ENCODE data around the gene OR10J4.

The OR10J4 gene

DNA sequence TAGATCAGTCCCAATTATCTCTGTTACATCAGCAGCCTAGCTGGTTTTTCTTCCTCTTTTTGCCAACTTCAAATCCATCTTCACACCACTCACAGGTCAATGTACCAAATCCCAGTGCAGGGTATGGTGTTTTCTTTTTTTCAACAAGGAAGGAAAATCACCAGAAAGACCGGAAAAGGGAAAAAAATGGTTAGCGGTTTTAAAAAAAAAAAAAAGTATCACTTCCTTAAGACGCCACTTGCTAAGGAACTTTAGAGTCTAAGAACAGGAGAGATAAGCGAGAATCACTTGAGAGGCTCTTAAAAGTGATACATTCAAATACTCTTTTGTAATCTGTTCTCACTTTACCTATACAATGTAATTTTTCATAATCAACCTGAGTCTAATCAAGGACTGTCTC is 4.5 kb downstream of the OR10J4 start:
- Histone ChIP-seq H3K9me3 (ENCODE audit: control extremely low read depth in 1 of 5, control insufficient read depth in 4 of 5, insufficient read depth in 2 of 5, low read depth in 1 of 5, low read length in 4 of 5) (no peaks in the 10 kb centered on the region), H3K36me3 (ENCODE audit: control insufficient read depth in 4 of 4, insufficient read depth in 4 of 4, low read length in 3 of 4) (no peaks in the 10 kb centered on the region), H3K27ac (ENCODE audit: insufficient read depth in 1 of 2, low read depth in 1 of 2, low read length in 2 of 2, poor library complexity in 1 of 2, severe bottlenecking in 2 of 2) (no peak overlapping the region), H3K27me3 (replicated peaks in 2 of 5; ENCODE audit: control insufficient read depth in 4 of 5, insufficient read depth in 5 of 5, low read length in 4 of 5) (no peaks in the 10 kb centered on the region), H3K4me3 (ENCODE audit: control insufficient read depth in 1 of 7, extremely low read depth in 1 of 7, insufficient read depth in 4 of 7, low read depth in 2 of 7, low read length in 6 of 7) (no peak overlapping the region), H3K4me1 (ENCODE audit: control extremely low read depth in 1 of 4, control insufficient read depth in 4 of 4, insufficient read depth in 4 of 4, low read length in 3 of 4) (no peaks in the 10 kb centered on the region)
- POLR2A ChIA-PET, result no interaction called here
- no peak for DNase-seq
- WGBS (ENCODE audit: insufficient coverage), result 100% methylated on average over 1 of the region's 4 CpGs
- CTCF ChIA-PET, result interaction anchor here (0.8 kb wide), 1 partner anchor 225 kb away, joined by 3 read pairs; no protein-coding TSS in a partner anchor

DNA sequence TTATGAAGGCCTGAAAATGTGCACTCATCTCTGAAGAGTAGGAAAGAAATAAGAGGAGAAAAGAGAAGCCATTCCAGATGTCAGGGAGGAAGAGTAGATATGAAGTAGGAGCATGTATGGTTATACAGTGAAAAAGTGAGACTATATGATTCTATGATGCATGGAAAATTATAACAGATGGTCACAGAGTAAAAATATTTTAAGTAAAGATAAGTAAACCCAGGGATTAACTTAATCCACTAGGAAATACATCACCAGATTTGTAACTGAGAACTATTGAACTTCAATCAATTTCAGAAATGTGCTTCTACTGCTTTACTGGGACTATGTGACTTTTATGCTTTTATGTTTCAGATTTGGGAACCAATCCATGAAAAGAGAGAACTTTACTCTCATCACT is 7.4 kb downstream of the OR10J4 start, which contains the start of gene OR10J1:
TSS of gene OR10J1 (plus strand) at position 301 of the 400 bp plus-strand sequence. CDS start at position 371, 70 bp downstream.
- peaks cover 0 to 2% (median 0%) of the 10 kb centered on the region in 5 experiments for H3K27me3 ChIP-seq (replicated peaks in 2 of 5; ENCODE audit: control insufficient read depth in 4 of 5, insufficient read depth in 5 of 5, low read length in 4 of 5)
- DNase-seq, result no peak
- no peaks in the 10 kb centered on the region for H3K36me3 ChIP-seq (ENCODE audit: control insufficient read depth in 4 of 4, insufficient read depth in 4 of 4, low read length in 3 of 4)
- H3K4me3 ChIP-seq (ENCODE audit: control insufficient read depth in 1 of 7, extremely low read depth in 1 of 7, insufficient read depth in 4 of 7, low read depth in 2 of 7, low read length in 6 of 7), result no peak within 1 kb of the TSS
- no peaks in the 10 kb centered on the region for H3K4me1 ChIP-seq (ENCODE audit: control extremely low read depth in 1 of 4, control insufficient read depth in 4 of 4, insufficient read depth in 4 of 4, low read length in 3 of 4)
- H3K9me3 ChIP-seq (ENCODE audit: control extremely low read depth in 1 of 5, control insufficient read depth in 4 of 5, insufficient read depth in 2 of 5, low read depth in 1 of 5, low read length in 4 of 5), result no peaks in the 10 kb centered on the region
- ChIA-PET CTCF (no interaction called here), POLR2A (no interaction called here)
- no peak within 1 kb of the TSS for H3K27ac ChIP-seq (ENCODE audit: insufficient read depth in 1 of 2, low read depth in 1 of 2, low read length in 2 of 2, poor library complexity in 1 of 2, severe bottlenecking in 2 of 2)

DNA sequence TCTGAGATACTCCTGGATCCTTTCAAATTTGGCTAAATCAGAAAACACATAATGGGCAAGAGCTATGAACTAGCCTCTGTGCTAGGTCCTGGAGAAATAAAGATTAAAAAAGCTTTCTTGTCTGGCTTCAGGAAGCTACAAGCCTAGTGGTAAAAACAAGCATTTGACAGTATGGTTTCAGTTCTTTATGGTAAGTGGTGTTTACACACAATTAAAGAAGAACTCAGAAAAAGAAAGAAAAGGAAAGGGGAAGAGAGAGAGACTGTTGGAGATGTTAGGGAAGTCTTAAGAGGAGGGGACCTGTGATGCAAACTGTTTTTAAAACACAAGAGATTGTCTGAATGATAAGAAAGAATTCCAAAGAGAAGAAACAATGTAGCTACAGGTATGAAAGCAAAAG is 9.4 kb downstream of the OR10J4 start:
- no peaks in the 10 kb centered on the region for H3K36me3 ChIP-seq (ENCODE audit: control insufficient read depth in 4 of 4, insufficient read depth in 4 of 4, low read length in 3 of 4)
- DNase-seq, result no peak
- no peak overlapping the region for H3K4me3 ChIP-seq (ENCODE audit: control insufficient read depth in 1 of 7, extremely low read depth in 1 of 7, insufficient read depth in 4 of 7, low read depth in 2 of 7, low read length in 6 of 7)
- ChIA-PET POLR2A (no interaction called here), CTCF (no interaction called here)
- no peaks in the 10 kb centered on the region for H3K4me1 ChIP-seq (ENCODE audit: control extremely low read depth in 1 of 4, control insufficient read depth in 4 of 4, insufficient read depth in 4 of 4, low read length in 3 of 4)
- no peaks in the 10 kb centered on the region for H3K9me3 ChIP-seq (ENCODE audit: control extremely low read depth in 1 of 5, control insufficient read depth in 4 of 5, insufficient read depth in 2 of 5, low read depth in 1 of 5, low read length in 4 of 5)
- H3K27ac ChIP-seq (ENCODE audit: insufficient read depth in 1 of 2, low read depth in 1 of 2, low read length in 2 of 2, poor library complexity in 1 of 2, severe bottlenecking in 2 of 2), result no peak overlapping the region
- peaks cover 0 to 2% (median 0%) of the 10 kb centered on the region in 5 experiments for H3K27me3 ChIP-seq (replicated peaks in 2 of 5; ENCODE audit: control insufficient read depth in 4 of 5, insufficient read depth in 5 of 5, low read length in 4 of 5)

DNA sequence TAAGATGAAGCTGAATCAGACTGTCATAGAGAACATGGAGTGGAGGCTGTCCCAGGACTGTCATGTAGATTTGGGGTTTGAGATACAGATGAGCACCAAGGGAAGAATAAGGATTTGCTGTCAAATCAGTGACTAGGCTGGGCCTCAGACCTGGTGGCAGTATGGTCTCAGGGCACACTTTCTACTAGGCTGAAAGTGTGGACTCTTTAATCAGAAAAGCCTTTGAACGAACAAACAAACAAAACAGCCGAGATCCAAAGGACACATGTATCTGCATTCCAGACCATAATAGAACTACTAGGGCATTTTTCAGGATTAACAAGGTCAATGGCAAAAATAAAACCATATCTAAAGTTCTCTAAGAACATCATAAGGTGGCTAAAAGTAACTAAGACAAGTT is 10.4 kb downstream of the OR10J4 start:
- Histone ChIP-seq H3K27me3 (replicated peaks in 2 of 5; ENCODE audit: control insufficient read depth in 4 of 5, insufficient read depth in 5 of 5, low read length in 4 of 5) (peaks cover 0 to 2% (median 0%) of the 10 kb centered on the region in 5 experiments), H3K4me1 (ENCODE audit: control extremely low read depth in 1 of 4, control insufficient read depth in 4 of 4, insufficient read depth in 4 of 4, low read length in 3 of 4) (no peaks in the 10 kb centered on the region), H3K4me3 (ENCODE audit: control insufficient read depth in 1 of 7, extremely low read depth in 1 of 7, insufficient read depth in 4 of 7, low read depth in 2 of 7, low read length in 6 of 7) (no peak overlapping the region), H3K27ac (ENCODE audit: insufficient read depth in 1 of 2, low read depth in 1 of 2, low read length in 2 of 2, poor library complexity in 1 of 2, severe bottlenecking in 2 of 2) (no peak overlapping the region), H3K9me3 (ENCODE audit: control extremely low read depth in 1 of 5, control insufficient read depth in 4 of 5, insufficient read depth in 2 of 5, low read depth in 1 of 5, low read length in 4 of 5) (no peaks in the 10 kb centered on the region), H3K36me3 (ENCODE audit: control insufficient read depth in 4 of 4, insufficient read depth in 4 of 4, low read length in 3 of 4) (no peaks in the 10 kb centered on the region)
- WGBS (ENCODE audit: insufficient coverage), result 94% methylated on average over 2 of the region's 2 CpGs
- ChIA-PET POLR2A (no interaction called here), CTCF (no interaction called here)
- no peak for DNase-seq

DNA sequence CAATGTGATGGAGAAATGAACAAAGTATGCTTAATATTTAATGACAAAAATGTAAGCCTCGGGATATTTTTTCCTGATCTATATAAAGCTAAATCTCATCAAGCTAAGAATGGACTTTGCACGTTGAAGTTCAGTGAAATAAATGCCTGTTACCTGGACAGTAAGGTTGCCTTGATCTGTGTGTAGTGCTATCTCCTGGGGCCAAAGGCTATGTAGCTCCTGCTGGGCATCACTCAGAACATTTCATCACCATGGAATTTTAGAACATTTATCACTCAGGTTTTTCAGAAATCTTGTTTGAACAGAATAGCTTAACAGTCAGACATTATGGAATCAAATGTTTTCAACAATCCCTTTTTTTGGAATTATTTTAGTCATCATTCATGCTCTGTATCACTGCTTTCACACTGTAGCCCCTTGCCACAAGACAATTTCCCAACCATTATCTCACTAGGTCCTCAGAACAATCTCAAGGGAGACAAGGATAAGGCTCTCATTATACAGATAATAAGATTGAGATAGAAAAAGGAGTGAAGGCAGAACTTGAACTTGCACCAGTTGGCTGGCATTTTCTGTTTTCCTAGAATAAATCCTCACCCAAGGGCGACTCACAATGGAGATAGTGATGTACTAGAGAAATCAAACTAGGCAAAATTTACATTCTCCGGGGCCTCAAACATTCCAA is 11.2 kb downstream of the OR10J4 start:
- H3K4me1 ChIP-seq (ENCODE audit: control extremely low read depth in 1 of 4, control insufficient read depth in 4 of 4, insufficient read depth in 4 of 4, low read length in 3 of 4), result no peaks in the 10 kb centered on the region
- POLR2A ChIA-PET, result no interaction called here
- WGBS (ENCODE audit: insufficient coverage), result 80% methylated on average over 1 of the region's 4 CpGs
- no peak for DNase-seq
- CTCF ChIA-PET, result no interaction called here
- no peak overlapping the region for H3K4me3 ChIP-seq (ENCODE audit: control insufficient read depth in 1 of 7, extremely low read depth in 1 of 7, insufficient read depth in 4 of 7, low read depth in 2 of 7, low read length in 6 of 7)
- no peaks in the 10 kb centered on the region for H3K9me3 ChIP-seq (ENCODE audit: control extremely low read depth in 1 of 5, control insufficient read depth in 4 of 5, insufficient read depth in 2 of 5, low read depth in 1 of 5, low read length in 4 of 5)
- no peak overlapping the region for H3K27ac ChIP-seq (ENCODE audit: insufficient read depth in 1 of 2, low read depth in 1 of 2, low read length in 2 of 2, poor library complexity in 1 of 2, severe bottlenecking in 2 of 2)
- peaks cover 0 to 2% (median 0%) of the 10 kb centered on the region in 5 experiments for H3K27me3 ChIP-seq (replicated peaks in 2 of 5; ENCODE audit: control insufficient read depth in 4 of 5, insufficient read depth in 5 of 5, low read length in 4 of 5)
- H3K36me3 ChIP-seq (ENCODE audit: control insufficient read depth in 4 of 4, insufficient read depth in 4 of 4, low read length in 3 of 4), result no peaks in the 10 kb centered on the region

DNA sequence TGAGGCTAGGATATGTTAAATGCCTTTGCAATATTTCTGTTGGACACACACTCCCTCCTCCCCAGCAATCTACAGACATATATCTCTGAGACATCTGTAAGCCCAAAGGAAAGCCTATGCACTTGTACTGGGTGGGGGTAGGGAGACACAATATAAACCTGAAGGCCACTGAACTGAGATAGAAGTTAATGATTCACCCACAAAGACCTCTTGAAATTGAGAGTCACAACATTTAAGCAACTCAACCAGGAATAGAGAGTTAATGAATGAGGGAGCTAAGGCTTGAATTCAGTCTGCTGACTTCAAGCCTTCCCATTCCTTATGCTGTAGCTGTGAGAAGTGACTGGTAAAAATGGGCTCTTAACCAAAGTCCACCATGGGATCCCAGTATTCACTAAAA is 12.5 kb downstream of the OR10J4 start:
- Histone ChIP-seq H3K4me1 (ENCODE audit: control extremely low read depth in 1 of 4, control insufficient read depth in 4 of 4, insufficient read depth in 4 of 4, low read length in 3 of 4) (no peaks in the 10 kb centered on the region), H3K4me3 (ENCODE audit: control insufficient read depth in 1 of 7, extremely low read depth in 1 of 7, insufficient read depth in 4 of 7, low read depth in 2 of 7, low read length in 6 of 7) (no peak overlapping the region), H3K9me3 (ENCODE audit: control extremely low read depth in 1 of 5, control insufficient read depth in 4 of 5, insufficient read depth in 2 of 5, low read depth in 1 of 5, low read length in 4 of 5) (no peaks in the 10 kb centered on the region), H3K36me3 (ENCODE audit: control insufficient read depth in 4 of 4, insufficient read depth in 4 of 4, low read length in 3 of 4) (no peaks in the 10 kb centered on the region), H3K27ac (ENCODE audit: insufficient read depth in 1 of 2, low read depth in 1 of 2, low read length in 2 of 2, poor library complexity in 1 of 2, severe bottlenecking in 2 of 2) (no peak overlapping the region), H3K27me3 (replicated peaks in 2 of 5; ENCODE audit: control insufficient read depth in 4 of 5, insufficient read depth in 5 of 5, low read length in 4 of 5) (peaks cover 0 to 2% (median 0%) of the 10 kb centered on the region in 5 experiments)
- ChIA-PET CTCF (no interaction called here), POLR2A (interaction anchor here (0.7 kb wide), 1 partner anchor 662 kb away, joined by 3 read pairs; no protein-coding TSS in a partner anchor)
- DNase-seq, result no peak

DNA sequence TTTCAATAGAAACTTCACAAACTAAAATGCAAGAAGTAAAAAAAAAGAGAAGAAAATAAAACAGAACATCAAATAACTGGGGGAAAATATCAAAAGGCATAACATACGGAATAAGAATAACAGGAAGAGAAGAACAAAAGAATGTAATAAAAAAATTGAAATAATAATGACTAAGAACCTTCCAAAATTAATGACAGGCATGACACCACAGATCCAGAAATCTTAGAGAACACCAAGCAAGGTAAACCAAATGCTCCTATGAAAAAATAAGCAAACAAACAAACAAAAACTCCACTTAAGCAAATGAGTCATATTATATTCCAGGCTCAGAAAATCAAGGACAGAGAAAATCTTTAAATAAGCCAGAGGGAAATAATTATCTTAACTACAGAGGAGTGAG is 16.2 kb downstream of the OR10J4 start:
- Histone ChIP-seq H3K36me3 (ENCODE audit: control insufficient read depth in 4 of 4, insufficient read depth in 4 of 4, low read length in 3 of 4) (no peaks in the 10 kb centered on the region), H3K4me3 (ENCODE audit: control insufficient read depth in 1 of 7, extremely low read depth in 1 of 7, insufficient read depth in 4 of 7, low read depth in 2 of 7, low read length in 6 of 7) (no peak overlapping the region), H3K27ac (ENCODE audit: insufficient read depth in 1 of 2, low read depth in 1 of 2, low read length in 2 of 2, poor library complexity in 1 of 2, severe bottlenecking in 2 of 2) (no peak overlapping the region), H3K27me3 (replicated peaks in 2 of 5; ENCODE audit: control insufficient read depth in 4 of 5, insufficient read depth in 5 of 5, low read length in 4 of 5) (peaks cover 0 to 2% (median 0%) of the 10 kb centered on the region in 5 experiments), H3K4me1 (ENCODE audit: control extremely low read depth in 1 of 4, control insufficient read depth in 4 of 4, insufficient read depth in 4 of 4, low read length in 3 of 4) (no peaks in the 10 kb centered on the region), H3K9me3 (ENCODE audit: control extremely low read depth in 1 of 5, control insufficient read depth in 4 of 5, insufficient read depth in 2 of 5, low read depth in 1 of 5, low read length in 4 of 5) (peaks cover 0 to 4% (median 0%) of the 10 kb centered on the region in 5 experiments)
- WGBS (ENCODE audit: insufficient coverage), result no CpG with 5 or more reads among the region's 1 CpG
- ChIA-PET CTCF (no interaction called here), POLR2A (no interaction called here)
- no peak for DNase-seq

Data from common myeloid progenitor, CD34-positive (primary cell).